GM18951 (cell line): ENCODE results near the gene PTPRM.

Experiments
- POLR2A ChIP-seq: IDR thresholded peaks from 4 replicates; pipeline ENCODE4 v1.6.1; 2011; ENCODE audit warnings: mild to moderate bottlenecking; ENCODE audit not compliant: insufficient read length, insufficient read depth; ENCODE audit errors: extremely low read depth
- in situ Hi-C: fragments of 300-500 bp; cut with MboI; formaldehyde crosslinking; loops from one replicate; pipeline ENCODE4 v1.12.0; 2022; ENCODE audit warnings: low sequenced_read_pairs, mixed read lengths, inconsistent platforms; ENCODE audit not compliant: unreplicated experiment

Gene PTPRM

GRCh38 chr18:7766346-7766745 lies 199.2 kb downstream of the PTPRM start:
- in situ Hi-C loops = no loop called here
- TF ChIP-seq POLR2A = no peak

GRCh38 chr18:7766817-7767216 lies 199.7 kb downstream of the PTPRM start:
- no peak for TF ChIP-seq POLR2A
- in situ Hi-C loops = no loop called here

- in situ Hi-C loops = no loop called here
- TF ChIP-seq POLR2A = no peak
These were observed 203.8 kb downstream of the PTPRM start for GRCh38 chr18:7770908-7771307.

- TF ChIP-seq POLR2A = no peak
- in situ Hi-C loops = no loop called here
These were observed 205.4 kb downstream of the PTPRM start for GRCh38 chr18:7772510-7772888.

GRCh38 chr18:7772951-7773350 lies 205.8 kb downstream of the PTPRM start:
- in situ Hi-C loops = no loop called here
- no peak for TF ChIP-seq POLR2A

GRCh38 chr18:7775128-7775527 lies 208.0 kb downstream of the PTPRM start:
- in situ Hi-C loops = no loop called here
- TF ChIP-seq POLR2A = no peak

- in situ Hi-C loops = no loop called here
- no peak for TF ChIP-seq POLR2A
These were observed 208.7 kb downstream of the PTPRM start for GRCh38 chr18:7775843-7776242.

- in situ Hi-C loops = no loop called here
These were observed 211.1 kb downstream of the PTPRM start for GRCh38 chr18:7778181-7778580.

GRCh38 chr18:7779211-7779610 lies 212.1 kb downstream of the PTPRM start:
- TF ChIP-seq POLR2A = no peak
- in situ Hi-C loops = no loop called here

More at GRCh38 chr18:7778181-7778580, 211.1 kb downstream of the PTPRM start:
- no peak for TF ChIP-seq POLR2A

GRCh38 chr18:7784171-7784570 lies 217.1 kb downstream of the PTPRM start:
- in situ Hi-C loops = no loop called here
- TF ChIP-seq POLR2A = no peak

GRCh38 chr18:7786569-7786968 lies 219.5 kb downstream of the PTPRM start:
- TF ChIP-seq POLR2A = no peak

GRCh38 chr18:7787339-7787738 lies 220.2 kb downstream of the PTPRM start:
- in situ Hi-C loops = no loop called here
- no peak for TF ChIP-seq POLR2A

More at GRCh38 chr18:7786569-7786968, 219.5 kb downstream of the PTPRM start:
- in situ Hi-C loops = no loop called here

GRCh38 chr18:7789856-7790552 lies 222.9 kb downstream of the PTPRM start:
- in situ Hi-C loops = no loop called here
- no peak for TF ChIP-seq POLR2A

- in situ Hi-C loops = no loop called here
- no peak for TF ChIP-seq POLR2A
These were observed 226.0 kb downstream of the PTPRM start for GRCh38 chr18:7793100-7793499.

- no peak for TF ChIP-seq POLR2A
- in situ Hi-C loops = no loop called here
These were observed 236.9 kb downstream of the PTPRM start for GRCh38 chr18:7803956-7804469.

- TF ChIP-seq POLR2A = no peak
- in situ Hi-C loops = no loop called here
These were observed 238.0 kb downstream of the PTPRM start for GRCh38 chr18:7805096-7805495.
